NOMO-1 (cell line): ENCODE data around the gene GSTA2.
A peak's percentile ranks its signal among the peaks of the same experiment; 100 is the strongest.
"Not testable (repeated sequence)": the region's sequence is repeated elsewhere in the genome, so short reads cannot be mapped to it uniquely, and the experiment has no call there.

Experiments used
- DNase-seq, 2 experiments: peaks; one replicate each; lab custom pipeline; 2025; ENCODE audit not compliant: unreplicated experiment in 2 of 2; lab: John Stamatoyannopoulos, UW

The GSTA2 gene

GRCh38 chr6:52760105-52760765, 3.0 kb downstream of the GSTA2 start:
- DNase-seq: peak; percentile 11 to 75

GRCh38 chr6:52759085-52759484, 4.2 kb downstream of the GSTA2 start:
- no peak for DNase-seq

GRCh38 chr6:52757651-52758338, 5.5 kb downstream of the GSTA2 start:
- not testable (repeated sequence) for DNase-seq

- no peak for DNase-seq
These were observed 8.8 kb downstream of the GSTA2 start for GRCh38 chr6:52754443-52754842.

GRCh38 chr6:52753137-52753536, 10.1 kb downstream of the GSTA2 start:
- not testable (repeated sequence) for DNase-seq

- no peak for DNase-seq
These were observed 11.0 kb downstream of the GSTA2 start for GRCh38 chr6:52752310-52752709.

GRCh38 chr6:52749556-52750152, 13.6 kb downstream of the GSTA2 start:
- DNase-seq: no peak

GRCh38 chr6:52747301-52747700, 16.0 kb downstream of the GSTA2 start:
- DNase-seq: not testable (repeated sequence)

- no peak for DNase-seq
These were observed 17.1 kb downstream of the GSTA2 start for GRCh38 chr6:52746213-52746612.

GRCh38 chr6:52745764-52746201, 17.5 kb downstream of the GSTA2 start:
- no peak for DNase-seq

- DNase-seq: no peak
These were observed 21.4 kb downstream of the GSTA2 start for GRCh38 chr6:52741872-52742271.

- no peak for DNase-seq
These were observed 23.6 kb downstream of the GSTA2 start for GRCh38 chr6:52739627-52740026.

GRCh38 chr6:52739134-52739533, 24.1 kb downstream of the GSTA2 start:
- no peak for DNase-seq

- no peak for DNase-seq
These were observed 27.1 kb downstream of the GSTA2 start for GRCh38 chr6:52736145-52736544.

- no peak for DNase-seq
These were observed 28.2 kb downstream of the GSTA2 start for GRCh38 chr6:52735071-52735470.

GRCh38 chr6:52734072-52734471, 29.2 kb downstream of the GSTA2 start:
- no peak for DNase-seq

- DNase-seq: no peak
These were observed 30.1 kb downstream of the GSTA2 start for GRCh38 chr6:52733172-52733571.

- no peak for DNase-seq
These were observed 31.6 kb downstream of the GSTA2 start for GRCh38 chr6:52731719-52732118.

- DNase-seq: no peak
These were observed 33.7 kb downstream of the GSTA2 start for GRCh38 chr6:52729576-52729975.

- no peak for DNase-seq
These were observed 34.9 kb downstream of the GSTA2 start for GRCh38 chr6:52728394-52728793.

GRCh38 chr6:52727908-52728307, 35.4 kb downstream of the GSTA2 start:
- no peak for DNase-seq
